Fibroblast of the aortic adventitia (primary cell): ENCODE data around the gene NFYB. TPM values are rescaled to one million over a fixed set of nuclear protein-coding genes. Genes with fewer than 3 reads are reported as not detected.

Experiments used
- DNase-seq: peaks from one replicate; pipeline ENCODE4 v3.0.0-alpha.2; 2010; ENCODE audit warnings: low read depth
- H3K4me3 ChIP-seq: 2 replicates; pipeline ENCODE4 v1.5.1; 2011; ENCODE audit warnings: low read depth, mild to moderate bottlenecking, control low read depth, low read length, moderate library complexity
- small RNA-seq: library from RNA; depleted of rRNA; stranded (forward); fragments of <200 nt; gene quantifications from one replicate; pipeline ENCODE3, GENCODE V24; 2012
- total RNA-seq: library from RNA; depleted of rRNA; stranded (reverse); fragments of >200 nt; gene quantifications from 2 replicates; pipeline ENCODE4 v1.2.3, GENCODE V29; 2012; ENCODE audit warnings: low replicate concordance
- TF ChIP-seq, protein P1 (sequence below): IDR thresholded peaks from 2 replicates; pipeline ENCODE4 v1.5.1; 2011; ENCODE audit warnings: mild to moderate bottlenecking, low read length, control low read depth, inconsistent platforms; ENCODE audit not compliant: insufficient read depth

Gene NFYB
- total RNA-seq, 1 donor: 20.2 TPM

DNA sequence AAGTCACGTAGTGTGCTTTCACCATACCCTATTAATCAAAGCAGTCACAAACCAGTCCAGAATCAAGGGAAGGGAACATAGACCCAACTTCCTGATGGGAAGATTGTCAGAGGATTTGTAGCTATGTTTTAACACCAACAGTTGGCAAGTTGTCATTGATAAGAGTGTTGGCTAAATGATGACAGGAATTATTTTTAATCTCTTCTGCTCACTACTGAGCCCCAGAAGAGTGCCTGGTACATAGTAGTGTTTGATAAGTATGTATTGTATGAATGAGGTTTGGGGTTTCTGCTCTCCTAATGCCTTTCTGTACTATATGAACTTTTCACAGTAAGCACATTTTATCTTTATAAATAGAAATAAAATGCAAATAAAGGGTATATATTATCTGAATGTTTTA is 59.0 kb downstream of the NFYB start:
- TF ChIP-seq, protein P1, sequence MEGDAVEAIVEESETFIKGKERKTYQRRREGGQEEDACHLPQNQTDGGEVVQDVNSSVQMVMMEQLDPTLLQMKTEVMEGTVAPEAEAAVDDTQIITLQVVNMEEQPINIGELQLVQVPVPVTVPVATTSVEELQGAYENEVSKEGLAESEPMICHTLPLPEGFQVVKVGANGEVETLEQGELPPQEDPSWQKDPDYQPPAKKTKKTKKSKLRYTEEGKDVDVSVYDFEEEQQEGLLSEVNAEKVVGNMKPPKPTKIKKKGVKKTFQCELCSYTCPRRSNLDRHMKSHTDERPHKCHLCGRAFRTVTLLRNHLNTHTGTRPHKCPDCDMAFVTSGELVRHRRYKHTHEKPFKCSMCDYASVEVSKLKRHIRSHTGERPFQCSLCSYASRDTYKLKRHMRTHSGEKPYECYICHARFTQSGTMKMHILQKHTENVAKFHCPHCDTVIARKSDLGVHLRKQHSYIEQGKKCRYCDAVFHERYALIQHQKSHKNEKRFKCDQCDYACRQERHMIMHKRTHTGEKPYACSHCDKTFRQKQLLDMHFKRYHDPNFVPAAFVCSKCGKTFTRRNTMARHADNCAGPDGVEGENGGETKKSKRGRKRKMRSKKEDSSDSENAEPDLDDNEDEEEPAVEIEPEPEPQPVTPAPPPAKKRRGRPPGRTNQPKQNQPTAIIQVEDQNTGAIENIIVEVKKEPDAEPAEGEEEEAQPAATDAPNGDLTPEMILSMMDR: no peak
- no peak for DNase-seq
- H3K4me3 ChIP-seq: no peak overlapping the region

DNA sequence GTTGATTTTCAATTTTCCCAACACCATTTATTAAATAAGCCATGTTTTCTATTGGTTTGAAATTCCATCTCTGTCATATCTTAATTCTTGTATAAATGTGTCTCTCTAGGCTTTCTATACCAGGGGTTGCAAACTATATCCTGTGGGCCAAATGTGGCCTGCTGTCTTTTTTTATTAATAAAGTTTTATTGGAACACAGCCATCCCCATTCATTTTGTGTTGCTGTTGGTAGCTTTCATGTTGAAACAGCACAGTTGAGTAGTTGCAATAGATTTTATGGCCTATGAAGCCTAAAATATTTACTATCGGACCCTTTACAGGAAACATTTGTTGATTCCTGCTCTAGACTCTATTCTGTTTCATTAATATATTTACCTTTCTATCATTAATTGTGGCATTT is 64.3 kb downstream of the NFYB start:
- no peak overlapping the region for H3K4me3 ChIP-seq
- DNase-seq: no peak
- TF ChIP-seq, protein P1: no peak

DNA sequence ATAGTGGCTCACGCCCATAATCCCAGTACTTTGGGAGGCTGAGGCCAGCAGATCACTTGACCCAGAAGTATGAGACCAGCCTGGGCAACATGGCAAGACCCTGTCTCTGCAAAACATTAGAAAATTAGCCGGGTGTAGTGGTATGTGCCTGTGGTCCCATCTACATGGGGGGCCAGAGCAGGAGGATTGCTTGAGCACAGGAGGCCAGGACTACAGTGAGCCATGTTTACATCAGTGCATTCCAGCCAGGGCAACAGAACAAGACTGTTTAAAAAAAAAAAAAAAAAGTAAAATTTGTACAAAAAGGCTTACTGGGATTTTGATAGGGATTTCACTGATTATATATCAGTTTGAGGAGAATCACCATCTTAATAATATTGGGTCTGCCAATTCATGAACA is 65.9 kb downstream of the NFYB start:
- no peak for DNase-seq
- no peak overlapping the region for H3K4me3 ChIP-seq
- TF ChIP-seq, protein P1: no peak

Small RNAs within 50 kb of the gene (small RNA-seq; reads per million reads assigned to genes)
- gene RNA5SP370: not detected

Other genes with a start within 250 kb of the NFYB start
- gene HSP90B1, start 207.8 kb downstream of the NFYB start, total RNA-seq: 438 and 657 TPM in 2 replicates
- gene TDG, start 172.3 kb downstream of the NFYB start, total RNA-seq: 16.5 and 20.3 TPM in 2 replicates
- gene GLT8D2, start 88.0 kb downstream of the NFYB start, total RNA-seq: 46.0 and 55.3 TPM in 2 replicates
- gene HCFC2, start 73.7 kb downstream of the NFYB start, total RNA-seq: 28.3 and 30.5 TPM in 2 replicates
- 350 and 651 TPM in 2 replicates for gene TXNRD1, start 77.6 kb upstream of the NFYB start, total RNA-seq
- 14.9 and 55.9 TPM in 2 replicates for gene EID3, start 165.5 kb upstream of the NFYB start, total RNA-seq